WI38 (cell line): ENCODE data around the gene LASP1NB.

Experiments used
- H3K4me3 ChIP-seq: 2 replicates; pipeline ENCODE4 v1.5.1; 2011; ENCODE audit warnings: low read depth, mild to moderate bottlenecking, control low read depth, low read length
- TF ChIP-seq, protein P1 (sequence below): IDR thresholded peaks from 2 replicates; pipeline ENCODE4 v1.5.1; 2012; ENCODE audit warnings: low read depth, mild to moderate bottlenecking, control low read depth, low read length

Gene LASP1NB

GRCh38 chr17:38912221-38912813, 13.1 kb upstream of the LASP1NB start:
- H3K4me3 ChIP-seq, result no peak overlapping the region
- TF ChIP-seq, protein P1, sequence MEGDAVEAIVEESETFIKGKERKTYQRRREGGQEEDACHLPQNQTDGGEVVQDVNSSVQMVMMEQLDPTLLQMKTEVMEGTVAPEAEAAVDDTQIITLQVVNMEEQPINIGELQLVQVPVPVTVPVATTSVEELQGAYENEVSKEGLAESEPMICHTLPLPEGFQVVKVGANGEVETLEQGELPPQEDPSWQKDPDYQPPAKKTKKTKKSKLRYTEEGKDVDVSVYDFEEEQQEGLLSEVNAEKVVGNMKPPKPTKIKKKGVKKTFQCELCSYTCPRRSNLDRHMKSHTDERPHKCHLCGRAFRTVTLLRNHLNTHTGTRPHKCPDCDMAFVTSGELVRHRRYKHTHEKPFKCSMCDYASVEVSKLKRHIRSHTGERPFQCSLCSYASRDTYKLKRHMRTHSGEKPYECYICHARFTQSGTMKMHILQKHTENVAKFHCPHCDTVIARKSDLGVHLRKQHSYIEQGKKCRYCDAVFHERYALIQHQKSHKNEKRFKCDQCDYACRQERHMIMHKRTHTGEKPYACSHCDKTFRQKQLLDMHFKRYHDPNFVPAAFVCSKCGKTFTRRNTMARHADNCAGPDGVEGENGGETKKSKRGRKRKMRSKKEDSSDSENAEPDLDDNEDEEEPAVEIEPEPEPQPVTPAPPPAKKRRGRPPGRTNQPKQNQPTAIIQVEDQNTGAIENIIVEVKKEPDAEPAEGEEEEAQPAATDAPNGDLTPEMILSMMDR, result no peak

GRCh38 chr17:38914741-38915638, 10.4 kb upstream of the LASP1NB start:
- no peak overlapping the region for H3K4me3 ChIP-seq
- TF ChIP-seq, protein P1, result no peak

DNA sequence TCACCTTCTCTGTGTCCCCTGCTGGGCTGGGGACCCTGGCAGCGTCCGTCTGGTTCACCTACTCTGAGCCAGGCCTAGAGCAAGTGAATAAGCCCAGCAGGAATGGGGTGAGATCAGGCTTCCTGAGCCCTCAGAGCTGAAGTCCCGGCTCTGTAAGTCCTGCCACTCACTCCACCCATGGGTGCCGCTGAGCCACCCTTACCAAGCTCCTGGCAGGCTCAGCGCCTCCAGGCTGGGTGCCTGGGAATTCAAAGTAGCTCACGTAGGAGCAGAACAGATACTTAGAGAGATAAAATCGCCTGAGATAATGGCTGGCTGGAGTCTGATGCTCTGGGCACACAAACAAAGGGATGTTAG, 9.8 kb upstream of the LASP1NB start:
- TF ChIP-seq, protein P1, result no peak
- H3K4me3 ChIP-seq, result no peak overlapping the region

GRCh38 chr17:38916771-38917170, 8.6 kb upstream of the LASP1NB start:
- TF ChIP-seq, protein P1, result no peak

DNA sequence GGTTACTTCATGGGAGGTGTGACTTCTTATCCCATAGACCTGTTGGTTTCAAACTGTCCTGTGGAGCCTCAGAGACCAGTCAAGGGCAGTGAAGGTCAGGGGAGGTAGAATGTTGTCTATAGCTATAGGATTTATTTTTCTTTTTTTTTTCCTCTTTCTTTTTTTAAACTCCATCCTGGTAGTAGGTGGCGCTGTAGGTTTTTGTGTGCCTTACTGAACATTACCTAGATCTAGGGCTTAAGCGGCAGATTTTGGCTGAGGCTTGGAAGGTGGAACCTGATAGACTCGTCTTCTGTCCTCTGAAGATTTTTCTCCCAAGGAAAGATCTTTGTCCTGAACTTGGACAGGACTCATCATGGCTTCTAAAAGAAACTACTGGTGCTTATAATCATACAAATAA, 8.2 kb upstream of the LASP1NB start:
- TF ChIP-seq, protein P1, result no peak
- H3K4me3 ChIP-seq, result no peak overlapping the region

More at GRCh38 chr17:38916771-38917170, 8.6 kb upstream of the LASP1NB start:
- H3K4me3 ChIP-seq, result no peak overlapping the region

GRCh38 chr17:38918129-38918913, 7.1 kb upstream of the LASP1NB start:
- TF ChIP-seq, protein P1, result no peak
- no peak overlapping the region for H3K4me3 ChIP-seq

DNA sequence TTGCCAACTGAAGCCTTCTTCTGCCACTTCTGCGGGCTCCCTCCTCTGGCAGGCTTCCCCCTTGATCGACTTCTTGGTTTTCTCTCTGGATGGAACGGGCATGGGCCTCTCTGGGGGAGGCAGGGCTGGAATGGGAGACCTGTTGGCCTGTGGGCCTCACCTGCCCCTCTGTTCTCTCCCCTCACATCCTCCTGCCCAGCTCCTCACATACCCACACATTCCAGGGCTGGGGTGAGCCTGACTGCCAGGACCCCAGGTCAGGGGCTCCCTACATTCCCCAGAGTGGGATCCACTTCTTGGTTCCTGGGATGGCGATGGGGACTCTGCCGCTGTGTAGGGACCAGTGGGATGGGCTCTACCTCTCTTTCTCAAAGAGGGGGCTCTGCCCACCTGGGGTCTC, 6.5 kb upstream of the LASP1NB start:
- TF ChIP-seq, protein P1, result no peak
- H3K4me3 ChIP-seq, result no peak overlapping the region
